ENCODE data around the gene UBR3. TPM values are rescaled to one million over a fixed set of nuclear protein-coding genes. Genes with fewer than 3 reads are reported as not detected.
"Not testable (repeated sequence)": the region's sequence is repeated elsewhere in the genome, so short reads cannot be mapped to it uniquely, and the experiment has no call there.

Gene UBR3
- polyA plus RNA-seq, 1 donor from 2014 or later = 75.2 TPM

DNA sequence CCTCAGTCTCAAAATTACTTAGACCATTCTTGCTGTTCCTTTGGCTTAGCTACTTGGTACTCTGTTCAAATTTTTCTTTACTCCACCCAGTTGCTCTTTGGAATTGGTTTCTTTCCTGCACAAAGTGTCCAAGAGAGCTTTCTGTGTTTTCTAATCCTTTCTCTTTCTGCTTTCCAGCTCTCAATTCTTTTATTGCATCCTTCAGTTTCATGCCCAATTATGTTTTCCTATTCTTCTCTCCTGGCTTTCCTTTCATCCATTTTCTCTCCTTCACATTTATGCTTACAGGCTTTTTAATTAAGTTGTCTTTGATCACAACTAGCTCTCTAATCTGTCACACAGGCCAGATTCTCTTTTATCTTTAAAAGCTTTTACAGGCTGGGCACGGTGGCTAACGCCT lies 38.2 kb downstream of the UBR3 start:
- no peak overlapping the region for H3K27ac ChIP-seq (ENCODE audit: low read length)
- H3K4me3 ChIP-seq (ENCODE audit: low read length) = no peak overlapping the region
- H3K36me3 ChIP-seq (ENCODE audit: insufficient read depth, low read length) = no peaks in the 10 kb centered on the region
- no peak for TF ChIP-seq TAF1 (IDR thresholded peaks at IDR 0.05; ENCODE audit: low read depth)
- TF ChIP-seq SMC3 (conservative IDR thresholded peaks at IDR 0.05; ENCODE audit: poor library complexity) = no peak
- no peaks in the 10 kb centered on the region for H3F3A ChIP-seq (ENCODE audit: insufficient read depth, low read length, poor library complexity, severe bottlenecking)
- no peak overlapping the region for H3K4me2 ChIP-seq (ENCODE audit: low read length)
- no peaks in the 10 kb centered on the region for H3K9me3 ChIP-seq (ENCODE audit: low read length)
- no peak overlapping the region for H2AFZ ChIP-seq (ENCODE audit: low read depth, low read length)
- H3K79me2 ChIP-seq (replicated peaks; ENCODE audit: insufficient read depth, low read length) = peaks cover 31% of the 10 kb centered on the region
- no peaks in the 10 kb centered on the region for H3K27me3 ChIP-seq (ENCODE audit: insufficient read depth, low read depth, low read length)
- no peaks in the 10 kb centered on the region for H3K9me2 ChIP-seq (ENCODE audit: insufficient read depth, low read length)
- no peak overlapping the region for H3K9ac ChIP-seq (ENCODE audit: low read length)
- no peaks in the 10 kb centered on the region for H4K20me1 ChIP-seq (ENCODE audit: insufficient read depth)

DNA sequence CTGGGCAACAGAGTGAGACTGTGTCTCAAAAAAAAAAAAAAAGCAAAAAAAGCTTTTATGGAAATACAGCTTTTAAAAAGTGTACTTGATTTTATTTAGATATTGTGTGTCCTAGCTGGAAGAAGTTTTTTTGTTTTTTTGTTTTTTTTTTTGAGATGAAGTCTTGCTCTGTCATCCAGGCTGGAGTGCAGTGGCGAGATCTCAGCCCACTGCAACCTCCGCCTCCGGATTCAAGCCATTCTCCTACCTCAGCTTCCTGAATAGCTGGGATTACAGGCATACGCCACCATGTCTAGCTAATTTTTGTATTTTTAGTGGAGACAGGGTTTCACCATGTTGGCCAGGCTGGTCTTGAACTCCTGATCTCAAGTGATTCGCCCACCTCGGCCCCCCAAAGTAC lies 39.0 kb downstream of the UBR3 start:
- not testable (repeated sequence) for H3F3A ChIP-seq (ENCODE audit: insufficient read depth, low read length, poor library complexity, severe bottlenecking); H3K27ac ChIP-seq (ENCODE audit: low read length); H2AFZ ChIP-seq (ENCODE audit: low read depth, low read length); H3K27me3 ChIP-seq (ENCODE audit: insufficient read depth, low read depth, low read length); H3K9me2 ChIP-seq (ENCODE audit: insufficient read depth, low read length); H3K4me3 ChIP-seq (ENCODE audit: low read length); H3K4me2 ChIP-seq (ENCODE audit: low read length); H3K9me3 ChIP-seq (ENCODE audit: low read length); H3K9ac ChIP-seq (ENCODE audit: low read length); H4K20me1 ChIP-seq (ENCODE audit: insufficient read depth); H3K36me3 ChIP-seq (ENCODE audit: insufficient read depth, low read length)
- peaks cover 31% of the 10 kb centered on the region for H3K79me2 ChIP-seq (replicated peaks; ENCODE audit: insufficient read depth, low read length)

DNA sequence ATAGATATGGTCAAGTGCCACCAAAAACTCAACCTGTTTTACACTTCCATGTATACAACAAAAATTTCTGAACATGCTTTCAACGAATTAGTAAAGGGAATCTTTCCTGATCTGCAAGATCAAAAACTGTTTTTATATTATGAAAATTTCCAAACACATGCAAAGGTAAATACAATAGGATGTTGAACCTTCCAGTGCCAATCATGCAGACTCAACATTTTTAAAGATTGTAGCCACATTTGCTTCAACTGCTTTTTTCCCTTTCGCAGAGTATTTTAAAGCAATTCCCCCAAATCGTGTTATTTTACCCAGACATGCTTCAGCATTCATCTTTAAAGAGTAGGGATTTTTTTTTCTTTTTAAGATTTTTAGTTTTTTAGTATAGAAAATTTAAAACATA lies 40.3 kb downstream of the UBR3 start:
- Histone ChIP-seq H3K9me3 (ENCODE audit: low read length) (no peaks in the 10 kb centered on the region), H3K9ac (ENCODE audit: low read length) (no peak overlapping the region), H4K20me1 (ENCODE audit: insufficient read depth) (no peaks in the 10 kb centered on the region), H3K27me3 (ENCODE audit: insufficient read depth, low read depth, low read length) (no peaks in the 10 kb centered on the region), H3K4me2 (ENCODE audit: low read length) (no peak overlapping the region), H3F3A (ENCODE audit: insufficient read depth, low read length, poor library complexity, severe bottlenecking) (no peaks in the 10 kb centered on the region), H2AFZ (ENCODE audit: low read depth, low read length) (no peak overlapping the region), H3K4me3 (ENCODE audit: low read length) (no peak overlapping the region), H3K9me2 (ENCODE audit: insufficient read depth, low read length) (no peaks in the 10 kb centered on the region), H3K27ac (ENCODE audit: low read length) (no peak overlapping the region), H3K79me2 (replicated peaks; ENCODE audit: insufficient read depth, low read length) (peaks cover 20% of the 10 kb centered on the region), H3K36me3 (ENCODE audit: insufficient read depth, low read length) (no peaks in the 10 kb centered on the region)
- TF ChIP-seq TAF1 (IDR thresholded peaks at IDR 0.05; ENCODE audit: low read depth) = no peak
- no peak for TF ChIP-seq SMC3 (conservative IDR thresholded peaks at IDR 0.05; ENCODE audit: poor library complexity)
- TF ChIP-seq EP300 (conservative IDR thresholded peaks at IDR 0.05; ENCODE audit: poor library complexity, severe bottlenecking) = no peak
- no peak for TF ChIP-seq POLR2AphosphoS5 (IDR thresholded peaks at IDR 0.05)
- no peak for TF ChIP-seq MXI1 (conservative IDR thresholded peaks at IDR 0.05; ENCODE audit: poor library complexity, severe bottlenecking)
- TF ChIP-seq, protein P1, sequence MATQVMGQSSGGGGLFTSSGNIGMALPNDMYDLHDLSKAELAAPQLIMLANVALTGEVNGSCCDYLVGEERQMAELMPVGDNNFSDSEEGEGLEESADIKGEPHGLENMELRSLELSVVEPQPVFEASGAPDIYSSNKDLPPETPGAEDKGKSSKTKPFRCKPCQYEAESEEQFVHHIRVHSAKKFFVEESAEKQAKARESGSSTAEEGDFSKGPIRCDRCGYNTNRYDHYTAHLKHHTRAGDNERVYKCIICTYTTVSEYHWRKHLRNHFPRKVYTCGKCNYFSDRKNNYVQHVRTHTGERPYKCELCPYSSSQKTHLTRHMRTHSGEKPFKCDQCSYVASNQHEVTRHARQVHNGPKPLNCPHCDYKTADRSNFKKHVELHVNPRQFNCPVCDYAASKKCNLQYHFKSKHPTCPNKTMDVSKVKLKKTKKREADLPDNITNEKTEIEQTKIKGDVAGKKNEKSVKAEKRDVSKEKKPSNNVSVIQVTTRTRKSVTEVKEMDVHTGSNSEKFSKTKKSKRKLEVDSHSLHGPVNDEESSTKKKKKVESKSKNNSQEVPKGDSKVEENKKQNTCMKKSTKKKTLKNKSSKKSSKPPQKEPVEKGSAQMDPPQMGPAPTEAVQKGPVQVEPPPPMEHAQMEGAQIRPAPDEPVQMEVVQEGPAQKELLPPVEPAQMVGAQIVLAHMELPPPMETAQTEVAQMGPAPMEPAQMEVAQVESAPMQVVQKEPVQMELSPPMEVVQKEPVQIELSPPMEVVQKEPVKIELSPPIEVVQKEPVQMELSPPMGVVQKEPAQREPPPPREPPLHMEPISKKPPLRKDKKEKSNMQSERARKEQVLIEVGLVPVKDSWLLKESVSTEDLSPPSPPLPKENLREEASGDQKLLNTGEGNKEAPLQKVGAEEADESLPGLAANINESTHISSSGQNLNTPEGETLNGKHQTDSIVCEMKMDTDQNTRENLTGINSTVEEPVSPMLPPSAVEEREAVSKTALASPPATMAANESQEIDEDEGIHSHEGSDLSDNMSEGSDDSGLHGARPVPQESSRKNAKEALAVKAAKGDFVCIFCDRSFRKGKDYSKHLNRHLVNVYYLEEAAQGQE (IDR thresholded peaks at IDR 0.05; ENCODE audit: borderline replicate concordance) = no peak
- TF ChIP-seq EZH2 (IDR thresholded peaks at IDR 0.05; ENCODE audit: borderline replicate concordance, insufficient read depth, low read length, poor library complexity, severe bottlenecking) = no peak
- TF ChIP-seq RAD21 (conservative IDR thresholded peaks at IDR 0.05) = no peak
- TF ChIP-seq, protein P2, sequence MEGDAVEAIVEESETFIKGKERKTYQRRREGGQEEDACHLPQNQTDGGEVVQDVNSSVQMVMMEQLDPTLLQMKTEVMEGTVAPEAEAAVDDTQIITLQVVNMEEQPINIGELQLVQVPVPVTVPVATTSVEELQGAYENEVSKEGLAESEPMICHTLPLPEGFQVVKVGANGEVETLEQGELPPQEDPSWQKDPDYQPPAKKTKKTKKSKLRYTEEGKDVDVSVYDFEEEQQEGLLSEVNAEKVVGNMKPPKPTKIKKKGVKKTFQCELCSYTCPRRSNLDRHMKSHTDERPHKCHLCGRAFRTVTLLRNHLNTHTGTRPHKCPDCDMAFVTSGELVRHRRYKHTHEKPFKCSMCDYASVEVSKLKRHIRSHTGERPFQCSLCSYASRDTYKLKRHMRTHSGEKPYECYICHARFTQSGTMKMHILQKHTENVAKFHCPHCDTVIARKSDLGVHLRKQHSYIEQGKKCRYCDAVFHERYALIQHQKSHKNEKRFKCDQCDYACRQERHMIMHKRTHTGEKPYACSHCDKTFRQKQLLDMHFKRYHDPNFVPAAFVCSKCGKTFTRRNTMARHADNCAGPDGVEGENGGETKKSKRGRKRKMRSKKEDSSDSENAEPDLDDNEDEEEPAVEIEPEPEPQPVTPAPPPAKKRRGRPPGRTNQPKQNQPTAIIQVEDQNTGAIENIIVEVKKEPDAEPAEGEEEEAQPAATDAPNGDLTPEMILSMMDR (IDR thresholded peaks at IDR 0.05; ENCODE audit: poor library complexity, severe bottlenecking) = no peak
